Esophagus squamous epithelium (tissue), 4 donors: ENCODE results near the gene RBBP8NL.

Experiments used
- POLR2A ChIP-seq, 4 donors: fragments of 450-650 bp; IDR thresholded peaks; one replicate each; pipeline ENCODE4 v1.6.1; 2017; ENCODE audit warnings: antibody characterized with exemption in 4 of 4, mild to moderate bottlenecking in 4 of 4, moderate library complexity in 3 of 4
- TF ChIP-seq, protein P1 (sequence below), 6 experiments: fragments of 450-650 bp in 4 of 6; fragments of 200-600 bp in 2 of 6; sonication (generic) in 2 of 6; IDR thresholded peaks; one replicate each; pipeline ENCODE4 v1.5.1; 2016 to 2019; ENCODE audit warnings: antibody characterized with exemption in 6 of 6, mild to moderate bottlenecking in 4 of 6, moderate library complexity in 4 of 6

DNA sequence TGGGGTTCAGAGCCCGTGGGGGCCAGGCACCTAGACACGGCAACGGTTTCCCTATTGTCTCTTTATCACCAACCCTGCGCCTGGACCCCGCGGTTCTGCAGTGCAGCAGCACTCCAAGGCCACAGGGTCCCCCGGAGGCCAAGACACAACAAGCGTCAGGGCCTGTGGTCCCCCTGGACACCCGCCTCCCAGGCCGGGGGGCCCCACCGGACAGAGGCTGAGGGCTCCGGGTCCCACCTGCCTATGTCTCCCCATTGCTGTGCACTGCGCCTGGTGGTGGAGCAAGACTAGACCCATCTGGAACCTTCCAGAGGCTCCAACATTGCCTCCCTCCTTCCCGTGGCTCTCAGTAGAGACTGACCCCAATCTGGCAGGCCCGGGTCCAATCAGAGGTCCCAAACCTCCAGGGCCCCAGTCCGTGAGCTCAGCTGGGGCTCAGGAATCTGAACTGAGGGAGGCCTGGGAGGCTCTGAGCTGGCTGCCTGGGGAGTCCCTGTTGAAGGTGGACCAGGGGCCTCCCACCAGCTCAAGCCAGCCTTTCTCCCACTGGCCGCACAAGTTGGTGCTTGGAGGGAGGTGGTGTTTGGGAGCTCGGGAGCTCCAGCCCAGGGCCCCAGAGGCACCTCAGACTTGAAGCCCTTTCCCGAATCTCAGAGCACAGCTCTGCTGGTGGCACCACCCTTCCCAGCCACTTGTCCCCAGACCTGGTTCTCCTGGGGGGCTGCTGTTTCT, 39.6 kb upstream of the RBBP8NL start:
- TF ChIP-seq, protein P1, sequence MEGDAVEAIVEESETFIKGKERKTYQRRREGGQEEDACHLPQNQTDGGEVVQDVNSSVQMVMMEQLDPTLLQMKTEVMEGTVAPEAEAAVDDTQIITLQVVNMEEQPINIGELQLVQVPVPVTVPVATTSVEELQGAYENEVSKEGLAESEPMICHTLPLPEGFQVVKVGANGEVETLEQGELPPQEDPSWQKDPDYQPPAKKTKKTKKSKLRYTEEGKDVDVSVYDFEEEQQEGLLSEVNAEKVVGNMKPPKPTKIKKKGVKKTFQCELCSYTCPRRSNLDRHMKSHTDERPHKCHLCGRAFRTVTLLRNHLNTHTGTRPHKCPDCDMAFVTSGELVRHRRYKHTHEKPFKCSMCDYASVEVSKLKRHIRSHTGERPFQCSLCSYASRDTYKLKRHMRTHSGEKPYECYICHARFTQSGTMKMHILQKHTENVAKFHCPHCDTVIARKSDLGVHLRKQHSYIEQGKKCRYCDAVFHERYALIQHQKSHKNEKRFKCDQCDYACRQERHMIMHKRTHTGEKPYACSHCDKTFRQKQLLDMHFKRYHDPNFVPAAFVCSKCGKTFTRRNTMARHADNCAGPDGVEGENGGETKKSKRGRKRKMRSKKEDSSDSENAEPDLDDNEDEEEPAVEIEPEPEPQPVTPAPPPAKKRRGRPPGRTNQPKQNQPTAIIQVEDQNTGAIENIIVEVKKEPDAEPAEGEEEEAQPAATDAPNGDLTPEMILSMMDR (IDR thresholded peaks at IDR 0.05) = no peak
- TF ChIP-seq POLR2A (IDR thresholded peaks at IDR 0.05) = no peak
